GM13976 (cell line): Measurements from ENCODE around the gene CCDC169.

Experiments
- DNase-seq: peaks from one replicate; pipeline ENCODE4 v3.0.0; 2012; ENCODE audit warnings: low spot score
- in situ Hi-C: fragments of 300-500 bp; cut with MboI; formaldehyde crosslinking; loops from one replicate; pipeline ENCODE4 v1.12.0; 2022; ENCODE audit warnings: low sequenced_read_pairs, mixed read lengths, inconsistent platforms; ENCODE audit not compliant: unreplicated experiment
- TF ChIP-seq, protein P1 (sequence below): IDR thresholded peaks from 2 replicates; pipeline ENCODE4 v1.5.1; 2012; ENCODE audit warnings: borderline replicate concordance, mild to moderate bottlenecking; ENCODE audit not compliant: insufficient read depth; ENCODE audit errors: extremely low read depth, missing control alignments, control extremely low read depth

The CCDC169 gene

DNA sequence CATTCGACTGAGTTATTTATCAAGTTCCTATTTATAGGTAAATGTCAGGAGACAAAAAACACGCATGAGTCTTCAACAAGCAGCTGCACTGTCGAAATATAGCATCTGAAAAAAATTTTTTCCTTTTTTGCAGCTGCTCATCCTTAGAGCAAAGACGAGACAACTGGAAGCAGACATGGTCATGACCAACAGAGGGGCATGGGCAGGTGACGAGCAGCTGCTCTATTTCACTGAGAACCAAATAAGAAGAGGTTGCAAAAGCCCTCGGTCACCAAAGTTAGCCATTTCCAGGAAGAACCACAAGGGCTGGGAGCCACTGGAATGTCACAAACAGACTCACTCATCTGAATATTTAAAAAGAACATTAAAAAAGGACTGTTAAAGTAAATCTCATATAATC lies 105.4 kb downstream of the CCDC169 start:
- in situ Hi-C loops, result no loop called here
- TF ChIP-seq, protein P1, sequence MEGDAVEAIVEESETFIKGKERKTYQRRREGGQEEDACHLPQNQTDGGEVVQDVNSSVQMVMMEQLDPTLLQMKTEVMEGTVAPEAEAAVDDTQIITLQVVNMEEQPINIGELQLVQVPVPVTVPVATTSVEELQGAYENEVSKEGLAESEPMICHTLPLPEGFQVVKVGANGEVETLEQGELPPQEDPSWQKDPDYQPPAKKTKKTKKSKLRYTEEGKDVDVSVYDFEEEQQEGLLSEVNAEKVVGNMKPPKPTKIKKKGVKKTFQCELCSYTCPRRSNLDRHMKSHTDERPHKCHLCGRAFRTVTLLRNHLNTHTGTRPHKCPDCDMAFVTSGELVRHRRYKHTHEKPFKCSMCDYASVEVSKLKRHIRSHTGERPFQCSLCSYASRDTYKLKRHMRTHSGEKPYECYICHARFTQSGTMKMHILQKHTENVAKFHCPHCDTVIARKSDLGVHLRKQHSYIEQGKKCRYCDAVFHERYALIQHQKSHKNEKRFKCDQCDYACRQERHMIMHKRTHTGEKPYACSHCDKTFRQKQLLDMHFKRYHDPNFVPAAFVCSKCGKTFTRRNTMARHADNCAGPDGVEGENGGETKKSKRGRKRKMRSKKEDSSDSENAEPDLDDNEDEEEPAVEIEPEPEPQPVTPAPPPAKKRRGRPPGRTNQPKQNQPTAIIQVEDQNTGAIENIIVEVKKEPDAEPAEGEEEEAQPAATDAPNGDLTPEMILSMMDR, result no peak

DNA sequence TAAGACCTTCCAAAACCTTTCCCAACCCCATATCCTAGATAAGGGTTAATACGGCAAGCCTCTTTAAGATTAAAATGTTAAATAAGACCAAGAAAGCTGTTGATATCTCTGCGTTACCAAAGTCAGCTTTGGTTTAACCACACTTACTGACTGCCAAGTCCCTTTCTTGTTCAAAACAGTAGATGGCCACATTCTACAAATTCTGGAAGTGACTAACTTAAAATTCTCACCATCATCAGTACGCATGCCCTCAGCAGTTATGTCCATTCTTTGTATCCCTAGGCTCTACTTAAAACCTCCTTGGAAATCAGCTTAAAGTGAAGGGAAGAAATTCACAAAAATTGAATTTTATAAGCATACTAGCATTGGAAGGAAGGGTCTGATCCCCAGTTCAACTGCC lies 106.8 kb downstream of the CCDC169 start:
- DNase-seq, result no peak
- TF ChIP-seq, protein P1, result no peak
- in situ Hi-C loops, result no loop called here

More for the DNA sequence above, 105.4 kb downstream of the CCDC169 start:
- no peak for DNase-seq

- in situ Hi-C loops, result no loop called here
Measured at GRCh38 chr13:36188441-36188840, 109.2 kb downstream of the CCDC169 start.

DNA sequence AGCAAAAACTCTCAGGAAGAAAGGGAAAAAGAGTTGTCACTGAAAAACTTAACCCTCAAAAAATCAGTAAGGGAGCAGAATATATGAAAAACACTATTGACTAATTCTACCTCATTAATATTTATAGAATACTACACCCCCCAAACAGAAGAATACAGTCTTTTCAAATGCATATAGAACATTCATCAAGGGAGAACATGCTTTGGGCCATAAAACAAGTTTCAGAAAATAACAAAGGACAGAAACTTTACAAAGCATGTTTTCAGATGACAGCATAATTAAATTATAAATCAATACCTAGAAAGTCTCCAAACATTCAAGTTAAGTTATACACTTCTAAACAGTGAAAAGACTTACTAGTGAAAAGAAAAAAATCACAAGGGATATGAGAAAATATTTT lies 113.7 kb downstream of the CCDC169 start:
- DNase-seq, result no peak
- in situ Hi-C loops, result no loop called here
- TF ChIP-seq, protein P1, result no peak

More at GRCh38 chr13:36188441-36188840, 109.2 kb downstream of the CCDC169 start:
- no peak for DNase-seq
- TF ChIP-seq, protein P1, result no peak
